Activated CD4-positive, CD25-positive, alpha-beta regulatory T cell treated with anti-CD3 and anti-CD28 coated beads, Interleukin-2, amount 50 U/mL, for 72 hours (primary cell): ENCODE data around the gene ITGA2B.
A peak's percentile ranks its signal among the peaks of the same experiment; 100 is the strongest.
"Not testable (repeated sequence)": the region's sequence is repeated elsewhere in the genome, so short reads cannot be mapped to it uniquely, and the experiment has no call there.

Experiments
- DNase-seq: peaks from one replicate; pipeline ENCODE4 v3.0.0; 2021

The ITGA2B gene

DNA sequence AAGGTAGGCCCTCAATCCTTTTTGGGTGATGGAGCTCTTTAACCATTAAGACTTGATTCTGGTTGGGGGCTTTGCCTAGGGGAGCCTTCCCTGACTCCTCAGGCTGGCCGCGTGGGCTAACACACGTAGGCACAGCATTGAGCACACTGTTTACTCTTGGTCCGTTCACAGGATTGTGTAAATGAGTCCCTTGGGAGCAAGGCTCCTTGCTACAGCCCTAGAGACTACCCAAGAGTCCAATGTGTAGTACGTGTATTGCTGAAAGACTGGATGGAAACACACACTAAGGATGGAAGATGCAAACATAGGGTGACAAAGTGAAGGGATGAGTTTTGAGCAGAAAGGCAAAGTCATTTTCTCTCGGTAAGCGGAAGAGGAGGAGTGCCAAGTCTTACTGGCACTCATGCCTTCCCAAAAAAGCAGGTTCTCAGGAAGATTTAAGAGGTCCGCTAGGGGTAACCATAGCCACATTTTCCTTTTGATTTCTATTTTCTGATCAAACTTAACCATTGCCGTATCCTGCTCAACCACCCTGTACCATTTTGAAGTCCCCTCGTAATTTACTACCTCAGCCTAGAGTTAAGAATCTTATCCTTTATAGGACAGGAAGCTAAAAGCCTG, 911 bp upstream of the ITGA2B start:
- DNase-seq = no peak

DNA sequence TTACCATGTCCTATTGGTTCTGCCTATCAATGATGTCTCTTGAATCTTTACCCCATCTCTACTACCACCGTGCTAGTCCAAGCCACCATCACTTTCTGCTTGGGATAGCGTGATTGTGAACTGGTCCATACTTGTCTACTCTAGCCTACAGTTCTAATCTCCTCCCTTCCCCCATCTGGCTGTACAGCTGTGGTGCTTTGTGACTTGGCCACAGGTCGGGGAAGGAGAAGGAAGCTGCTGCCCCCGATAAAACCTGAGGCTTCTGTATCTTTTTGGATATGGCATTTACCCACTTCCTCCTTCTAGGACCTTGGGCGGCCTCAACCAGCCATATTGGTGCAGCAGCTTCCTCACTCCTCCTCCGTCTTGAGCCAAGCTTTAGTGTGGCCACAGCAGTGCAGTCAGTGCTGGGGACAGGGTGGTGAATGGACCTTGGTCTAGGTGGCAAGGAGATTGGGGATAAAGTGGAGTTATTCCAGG, 314 bp upstream of the ITGA2B start:
- no peak for DNase-seq

DNA sequence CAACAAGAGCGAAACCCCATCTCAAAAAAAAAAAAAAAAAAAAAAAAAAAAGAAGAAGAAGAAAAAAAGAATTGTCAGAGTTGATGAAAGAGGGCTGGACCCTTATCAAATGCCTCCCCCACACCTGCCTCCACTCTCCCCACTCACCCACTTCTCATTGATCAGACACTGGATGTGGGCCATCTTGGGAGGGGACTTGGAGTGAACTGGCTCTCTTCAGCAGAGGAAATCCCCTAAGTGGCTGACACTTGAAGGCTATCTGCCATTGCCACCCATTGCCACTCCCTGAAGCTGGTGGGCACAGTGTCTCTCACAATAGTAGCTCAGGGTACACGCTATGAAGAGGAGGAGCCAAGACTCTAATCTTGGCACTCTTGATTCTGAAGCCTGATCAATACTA, 1.6 kb downstream of the ITGA2B start:
- no peak for DNase-seq

DNA sequence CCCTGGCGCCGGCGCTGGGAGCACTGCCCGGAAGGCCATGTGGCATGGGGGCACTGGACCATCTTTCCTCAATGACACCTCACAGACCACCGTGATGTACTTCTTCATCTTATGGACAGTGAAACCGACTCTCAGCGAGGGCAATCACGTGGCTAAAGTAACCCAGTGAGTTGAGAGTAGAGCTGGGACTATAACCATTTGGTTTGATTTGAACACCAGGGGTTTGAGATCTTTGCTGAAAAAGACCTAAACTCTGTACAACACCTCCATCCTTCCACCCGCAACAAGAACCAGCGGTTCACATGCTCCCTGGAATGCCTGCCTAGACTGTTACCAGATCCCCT, 3.3 kb downstream of the ITGA2B start:
- no peak for DNase-seq

DNA sequence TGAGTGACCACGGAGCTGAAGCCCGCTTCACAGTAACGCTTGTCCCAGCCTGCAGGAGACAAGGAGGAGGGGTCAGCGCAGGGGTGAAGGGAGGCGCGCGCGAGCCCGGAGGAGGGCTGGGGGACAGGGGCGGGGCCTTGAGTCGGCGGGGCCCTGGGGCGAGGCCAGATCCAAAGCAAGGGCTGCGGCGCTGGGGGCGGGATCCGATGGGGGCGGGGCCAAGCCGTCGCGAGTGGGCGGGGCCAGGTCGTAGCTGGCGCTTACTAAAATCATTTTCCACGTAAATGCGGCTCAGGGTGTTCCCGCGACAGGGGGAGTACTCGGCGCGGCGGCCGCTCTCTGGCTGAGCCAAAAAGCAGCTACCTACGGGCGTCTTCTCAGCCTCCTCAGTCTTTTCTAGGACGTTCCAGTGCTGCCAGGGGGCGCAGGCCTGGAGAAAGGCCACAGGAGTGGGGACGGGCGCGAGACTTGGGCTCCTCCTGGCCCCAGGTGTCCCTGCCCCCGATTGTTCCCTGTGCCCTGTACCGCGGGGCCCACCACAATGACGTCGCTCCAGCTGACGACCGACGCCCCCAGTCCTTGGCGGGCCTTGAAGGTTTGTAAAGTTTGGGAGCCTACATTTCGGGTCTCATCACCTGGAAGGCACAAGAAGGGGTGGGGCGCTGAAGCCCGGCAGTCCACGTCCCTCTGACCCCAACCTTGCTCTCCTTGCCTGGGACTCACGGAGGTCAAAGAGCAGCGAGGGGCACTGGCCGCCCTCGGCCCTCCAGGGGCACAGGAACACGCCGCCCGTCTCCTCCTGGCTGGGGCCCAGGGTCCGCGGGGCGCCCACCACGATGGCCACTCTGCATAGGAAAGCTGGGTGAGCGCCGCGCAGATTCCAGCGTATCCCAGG, 3.9 kb downstream of the ITGA2B start:
- DNase-seq = peak; percentile 77

DNA sequence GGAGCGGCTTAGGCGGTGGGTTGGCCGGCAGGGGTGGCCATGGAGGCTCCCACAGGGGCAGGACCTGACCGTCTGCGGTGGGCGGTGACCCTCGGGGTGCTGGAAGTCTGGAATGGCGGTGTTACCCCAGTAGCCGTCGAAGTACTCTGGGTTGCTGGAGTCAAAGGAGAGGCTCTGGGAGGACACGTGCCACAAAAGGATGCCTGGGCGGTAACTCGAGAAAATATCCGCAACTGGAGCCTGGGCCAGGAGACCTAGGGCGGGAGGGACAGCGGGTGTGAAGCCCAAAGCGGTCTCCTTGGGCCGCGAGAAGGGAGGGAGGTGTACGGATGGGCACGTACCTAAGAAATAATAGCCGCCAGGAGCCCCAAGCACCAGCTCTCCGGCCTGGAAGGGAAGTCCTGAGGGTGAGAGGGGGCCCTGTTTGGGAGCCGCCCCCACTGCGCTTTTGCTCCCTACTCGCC, 4.6 kb downstream of the ITGA2B start:
- peak; percentile 30 for DNase-seq

DNA sequence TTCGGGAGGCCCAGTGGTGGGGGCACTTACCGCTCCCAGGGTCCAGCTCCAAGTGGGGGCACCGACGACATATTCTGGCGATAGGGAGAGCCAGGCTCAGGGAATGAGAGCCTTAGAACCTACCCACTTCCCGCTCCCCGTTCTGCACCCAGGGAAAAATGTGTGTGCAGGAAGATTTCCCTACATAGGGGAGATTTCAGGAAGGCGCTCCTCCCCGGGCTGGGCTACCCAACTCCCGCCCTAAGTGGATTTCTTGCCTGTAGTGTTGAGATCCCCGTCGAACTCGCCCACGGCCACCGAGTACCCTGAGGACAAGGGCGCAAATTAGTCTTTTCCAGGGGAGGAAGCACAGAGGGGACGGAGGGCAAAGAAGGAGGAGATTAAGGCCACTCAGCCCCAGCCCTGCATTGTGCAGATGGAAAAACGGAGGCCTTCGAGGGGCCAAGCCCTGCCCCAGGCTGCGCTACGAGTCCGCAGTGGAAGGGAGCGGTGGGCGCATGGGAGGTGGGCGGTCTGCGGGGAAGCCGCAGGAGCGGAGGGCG, 5.1 kb downstream of the ITGA2B start:
- DNase-seq = no peak

DNA sequence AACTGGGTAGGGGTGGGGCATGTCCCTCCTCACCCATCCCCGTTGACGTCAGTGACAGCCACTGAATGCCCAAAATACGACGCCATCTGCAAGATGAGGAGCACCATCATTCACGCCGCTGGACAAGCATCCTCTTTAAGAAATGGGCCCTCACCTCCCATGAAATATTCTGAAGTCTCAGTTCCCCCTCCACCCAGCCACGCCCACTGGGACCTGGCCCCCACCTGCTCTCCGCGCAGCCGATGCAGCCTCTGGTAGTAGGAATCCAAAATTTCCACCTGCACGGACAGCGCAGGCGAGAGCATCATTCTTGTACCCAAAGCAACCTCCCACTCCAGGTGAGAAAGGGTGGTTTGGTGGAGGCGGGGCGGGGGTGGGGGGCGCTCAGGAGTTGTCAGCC, 5.6 kb downstream of the ITGA2B start:
- no peak for DNase-seq

DNA sequence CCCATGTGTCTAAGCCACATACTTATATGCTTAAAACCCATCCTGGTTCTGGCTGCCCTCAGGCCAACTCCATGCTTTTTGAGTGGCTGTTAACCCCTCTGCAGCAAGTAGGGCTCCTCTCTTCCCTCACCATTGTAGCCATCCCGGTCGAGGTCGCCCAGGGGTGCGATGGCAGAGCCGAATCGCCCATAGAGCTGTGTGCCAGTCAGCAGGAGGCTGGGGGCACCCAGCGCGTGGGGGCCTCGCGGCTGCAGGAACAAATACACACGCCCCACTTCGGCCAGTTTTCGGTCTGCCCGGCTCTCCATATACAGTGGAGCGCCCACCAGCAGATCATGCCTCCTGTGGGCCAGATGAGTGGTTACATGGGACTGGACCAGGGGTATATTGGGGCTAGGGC, 6.1 kb downstream of the ITGA2B start:
- peak; percentile 23 for DNase-seq

DNA sequence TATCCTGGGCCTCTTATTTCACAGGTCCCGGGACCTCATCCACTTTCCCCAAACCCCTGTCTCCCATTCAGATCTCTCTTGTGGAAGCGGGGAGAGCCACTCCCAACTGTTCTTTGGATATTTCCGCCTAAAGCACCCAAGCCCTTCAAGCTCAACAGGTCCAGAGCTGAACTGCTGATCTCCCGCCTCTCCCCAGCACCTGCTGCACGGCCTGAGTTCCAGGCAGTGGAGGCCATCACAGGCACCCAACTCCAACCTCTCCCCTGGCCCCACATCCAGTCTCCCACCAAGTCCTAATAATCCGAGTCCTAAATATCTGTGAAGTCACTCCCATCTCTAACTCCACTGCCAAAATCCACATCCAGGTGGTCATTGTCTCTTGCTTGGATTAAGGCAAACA, 6.5 kb downstream of the ITGA2B start:
- DNase-seq = peak; percentile 17

DNA sequence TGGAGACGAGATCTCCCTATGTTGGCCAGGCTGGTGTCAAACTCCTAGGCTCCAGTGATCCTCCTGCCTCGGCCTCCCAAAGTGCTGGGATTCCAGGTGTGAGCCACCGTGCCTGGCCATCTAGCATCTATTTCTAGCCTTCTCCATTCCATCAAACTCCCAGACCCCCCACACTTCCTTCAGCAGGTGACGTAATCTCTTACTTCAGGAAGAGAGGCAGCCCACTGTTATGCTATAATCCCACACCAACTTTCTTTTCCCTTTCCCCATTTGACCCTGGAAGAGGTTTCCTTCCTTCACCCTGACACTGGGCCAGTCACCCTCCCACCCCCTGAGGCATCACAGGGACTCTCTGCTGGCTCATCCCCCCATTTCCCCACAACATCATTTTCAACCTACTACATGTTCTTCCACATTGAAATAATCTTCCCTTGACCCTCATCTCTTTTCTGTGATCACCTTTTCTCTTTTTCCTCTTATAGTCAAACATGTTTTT, 7.6 kb downstream of the ITGA2B start:
- DNase-seq = no peak

DNA sequence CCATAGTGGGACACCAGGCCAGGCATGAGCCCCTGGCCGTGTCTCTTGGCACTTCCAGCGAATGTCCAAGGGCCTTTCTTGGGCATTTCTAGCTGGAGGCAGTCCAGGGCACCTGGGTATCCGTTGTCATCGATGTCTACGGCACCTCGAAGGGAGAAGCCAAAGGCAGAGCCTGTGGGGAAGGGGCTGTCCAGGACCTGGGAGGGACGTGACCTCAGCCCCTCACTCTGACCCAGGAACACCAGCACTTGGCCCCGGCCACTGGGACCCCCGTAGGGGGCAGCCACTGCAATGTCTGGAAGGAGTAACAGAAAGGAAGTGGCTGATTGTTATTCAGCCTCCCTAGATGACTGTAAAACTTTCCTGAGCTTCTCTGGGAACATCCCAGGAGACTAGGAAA, 8.7 kb downstream of the ITGA2B start:
- DNase-seq = no peak

DNA sequence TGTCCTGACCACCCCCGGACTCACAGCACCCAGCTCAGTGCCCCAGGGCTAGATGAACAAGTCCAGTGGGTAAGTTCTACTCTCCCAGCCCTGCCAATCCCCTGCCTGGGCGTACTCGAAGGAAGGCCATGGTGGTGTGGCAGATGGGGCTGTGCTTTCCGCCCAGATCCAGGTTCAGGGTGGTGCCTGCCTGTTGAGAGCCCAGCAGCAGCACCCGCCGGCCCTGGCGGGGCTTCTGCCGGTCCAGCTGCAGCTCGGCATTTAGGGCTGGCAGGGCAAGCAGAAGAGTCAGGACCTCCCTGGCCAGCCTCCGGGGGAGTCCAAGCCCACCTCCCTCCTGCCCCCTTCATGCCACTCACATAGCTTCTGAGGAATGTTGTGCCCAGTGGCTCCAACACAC, 9.6 kb downstream of the ITGA2B start:
- no peak for DNase-seq

DNA sequence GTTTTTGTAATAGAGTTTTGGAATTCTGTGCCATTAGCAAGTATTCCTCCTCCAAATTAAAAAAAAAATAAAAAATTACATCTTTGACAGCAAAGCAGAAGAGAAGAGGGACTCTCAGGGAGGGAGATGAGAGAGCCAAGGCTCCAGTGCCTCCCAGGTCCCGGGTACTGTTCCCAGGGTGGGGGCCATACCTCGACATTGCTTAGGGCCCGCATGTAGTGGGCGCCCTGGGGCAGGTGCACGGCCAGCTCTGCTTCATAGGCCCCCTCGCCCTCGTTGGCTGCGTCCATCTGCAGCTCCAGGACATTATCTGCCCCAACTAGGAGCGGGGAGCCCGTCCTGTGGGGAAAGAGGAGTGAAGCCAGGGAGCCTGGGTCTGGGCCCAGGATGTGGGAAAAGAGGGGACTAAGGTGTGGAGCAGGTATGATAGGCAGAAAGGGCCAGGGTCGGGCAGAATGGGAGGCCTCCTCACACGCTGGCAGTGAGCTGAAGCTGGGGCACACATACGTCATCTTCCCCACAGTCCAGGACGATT, 11.2 kb downstream of the ITGA2B start:
- DNase-seq = no peak

DNA sequence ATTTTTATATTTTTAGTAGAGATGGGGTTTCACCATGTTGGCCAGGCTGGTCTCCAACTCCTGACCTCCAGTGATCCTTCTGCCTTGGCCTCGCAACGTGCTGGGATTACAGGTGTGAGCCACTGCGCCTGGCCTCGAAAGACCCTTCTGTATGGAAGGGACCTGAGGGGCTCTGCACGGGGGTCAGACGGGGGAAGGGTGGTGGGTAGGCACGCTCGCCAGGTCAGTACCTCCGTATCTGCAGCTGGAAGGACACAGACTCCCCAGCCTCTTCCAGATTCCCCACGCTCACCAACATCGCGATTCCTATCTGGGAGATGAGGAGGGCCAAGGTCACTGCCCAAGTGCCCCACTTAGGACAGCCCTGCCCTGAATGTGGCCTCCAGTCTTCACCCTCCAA, 12.7 kb downstream of the ITGA2B start:
- DNase-seq = no peak

DNA sequence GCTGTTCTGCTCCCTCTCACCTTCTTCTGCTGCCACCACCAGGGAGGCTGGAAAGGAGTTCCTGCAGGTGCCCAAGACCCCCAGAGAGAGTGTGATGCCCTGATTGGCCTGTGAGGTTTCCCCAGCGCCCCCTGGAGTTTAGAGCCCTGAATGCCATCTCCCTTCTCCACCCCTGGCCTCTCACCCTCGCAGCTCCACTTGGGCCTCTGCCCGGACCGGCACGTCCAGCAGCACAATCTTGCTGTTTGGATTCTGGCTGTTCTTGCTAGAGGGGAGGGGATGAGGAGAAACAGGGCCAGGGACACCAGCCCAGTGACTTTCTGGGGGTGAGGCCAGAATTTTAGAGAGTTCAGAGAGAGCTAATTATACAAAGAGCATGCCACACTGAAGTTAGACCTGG, 13.3 kb downstream of the ITGA2B start:
- no peak for DNase-seq

DNA sequence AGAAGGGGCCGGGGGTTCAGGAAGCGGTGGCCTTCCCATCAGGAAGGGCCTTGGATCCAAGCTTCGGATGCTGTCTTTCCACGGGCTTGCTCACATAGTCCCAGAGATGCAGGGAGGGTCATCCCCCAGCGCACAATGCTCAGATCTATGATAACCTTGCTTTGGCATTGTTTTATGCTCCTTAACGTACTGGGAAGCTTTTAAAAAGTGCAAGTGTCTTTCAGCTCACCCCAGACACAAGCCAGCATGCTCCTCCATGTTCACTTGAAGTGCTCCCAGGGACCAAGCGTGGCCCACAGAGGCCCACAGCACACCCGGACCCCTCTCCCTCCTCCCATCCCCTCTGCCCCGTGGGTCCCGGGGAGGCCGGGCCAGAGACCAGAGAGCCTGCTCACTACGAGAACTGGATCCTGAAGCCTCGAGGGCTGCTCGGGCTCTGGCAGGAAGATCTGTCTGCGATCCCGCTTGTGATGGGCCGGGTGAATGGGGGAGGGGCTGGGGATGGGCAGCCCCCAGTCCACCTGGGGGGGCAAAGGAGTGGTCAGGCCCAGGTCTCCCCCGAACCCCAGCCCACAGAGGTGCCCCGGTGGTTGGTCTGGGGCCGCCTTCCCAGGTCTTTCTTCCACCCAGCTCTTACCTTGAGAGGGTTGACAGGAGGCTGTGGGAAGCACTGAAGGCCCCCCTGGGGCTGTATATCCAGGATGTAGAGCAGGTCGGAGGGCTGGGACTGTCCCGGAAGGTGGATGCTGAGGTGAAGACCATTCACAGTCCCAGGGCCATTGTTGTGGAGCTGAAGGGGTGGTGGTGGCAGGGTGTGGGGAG, 14.0 kb downstream of the ITGA2B start:
- no peak for DNase-seq

DNA sequence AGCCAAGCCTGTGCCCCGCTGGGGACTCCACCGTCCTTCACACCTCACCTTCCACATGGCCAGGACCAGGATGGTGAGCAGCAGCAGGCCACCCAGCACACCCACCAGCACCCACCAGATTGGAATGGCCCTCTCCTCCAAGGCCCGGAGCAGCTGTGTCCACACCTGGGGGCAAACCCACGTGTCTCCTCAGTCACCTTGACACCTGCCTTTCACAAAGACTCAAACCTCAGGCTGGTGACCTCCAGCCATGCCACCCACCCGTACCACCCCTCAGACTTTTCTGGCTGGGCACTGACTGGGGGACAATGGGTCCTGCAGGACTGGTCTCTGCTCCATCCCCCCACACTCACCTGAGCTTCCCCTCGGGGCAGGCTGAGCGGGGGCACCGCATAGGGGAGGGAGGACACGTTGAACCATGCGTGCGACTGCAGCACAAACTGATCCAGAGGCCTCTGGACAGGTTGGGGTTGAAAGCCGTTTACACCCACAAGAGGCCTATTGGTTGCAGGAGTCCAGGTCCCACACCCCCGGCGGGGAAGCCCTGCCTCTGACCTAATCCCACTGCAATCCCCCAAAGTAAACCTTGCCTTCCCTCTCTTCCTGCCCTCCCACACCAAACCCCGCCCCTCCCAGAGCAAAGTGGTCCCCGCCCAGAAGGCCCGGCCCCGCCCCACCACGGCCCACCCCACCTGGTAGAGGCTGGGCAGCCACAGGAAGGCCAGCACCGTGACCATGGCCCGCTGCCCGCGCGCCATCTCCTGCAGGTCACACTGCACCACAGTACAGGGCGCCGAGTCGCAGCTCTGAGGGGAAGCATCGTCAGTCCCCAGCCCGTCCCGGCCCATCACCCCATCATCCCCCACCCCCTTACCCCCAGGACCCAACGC, 14.9 kb downstream of the ITGA2B start:
- DNase-seq = no peak

DNA sequence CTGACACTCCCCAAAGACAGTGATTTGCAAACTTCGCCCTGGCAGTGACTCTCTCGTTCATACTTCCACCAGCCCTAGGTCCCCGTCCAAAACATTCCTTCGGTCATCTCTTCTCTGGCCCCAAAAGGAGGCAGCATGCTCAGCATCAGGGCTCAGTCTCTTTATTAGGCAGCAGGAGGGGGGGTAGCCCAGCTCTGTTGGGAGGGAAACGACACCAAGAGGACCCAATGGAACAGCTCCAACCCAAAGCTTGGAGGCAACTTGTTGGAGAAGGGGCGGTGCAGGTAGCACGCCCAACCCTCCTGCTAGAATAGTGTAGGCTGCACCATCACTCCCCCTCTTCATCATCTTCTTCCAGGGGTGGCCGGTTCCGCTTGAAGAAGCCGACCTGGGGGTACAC, 17.4 kb downstream of the ITGA2B start:
- DNase-seq = no peak

DNA sequence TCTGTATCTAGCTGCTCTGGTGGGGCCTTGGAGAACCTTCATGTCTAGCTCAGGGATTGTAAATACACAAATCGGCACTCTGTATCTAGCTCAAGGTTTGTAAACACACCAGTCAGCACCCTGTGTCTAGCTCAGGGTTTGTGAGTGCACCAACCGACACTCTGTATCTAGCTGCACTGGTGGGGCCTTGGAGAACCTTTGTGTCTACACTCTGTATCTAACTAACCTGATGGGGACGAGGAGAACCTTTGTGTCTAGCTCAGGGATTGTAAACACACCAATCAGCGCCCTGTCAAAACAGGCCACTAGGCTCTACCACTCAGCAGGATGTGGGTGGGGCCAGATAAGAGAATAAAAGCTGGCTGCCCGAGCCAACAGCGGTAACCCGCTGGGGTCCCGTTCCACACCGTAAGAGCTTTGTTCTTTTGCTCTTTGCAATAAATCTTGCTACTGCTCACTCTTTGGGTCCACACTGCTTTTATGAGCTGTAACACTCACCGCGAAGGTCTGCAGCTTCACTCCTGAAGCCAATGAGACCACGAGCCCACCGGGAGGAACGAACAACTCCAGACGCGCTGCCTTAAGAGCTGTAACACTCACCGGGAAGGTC, 19.9 kb downstream of the ITGA2B start:
- DNase-seq = not testable (repeated sequence)
